Activated CD8-positive, alpha-beta memory T cell treated with anti-CD3 and anti-CD28 coated beads for 1 hour (primary cell): Measurements from ENCODE around the gene SLC44A1.

Experiments used
- DNase-seq, 2 donors: peaks; one replicate each; pipeline ENCODE4 v3.0.0-alpha.2; 2020; ENCODE audit warnings: low read depth in 1 of 2; ENCODE audit errors: extremely low read depth in 1 of 2

SLC44A1 gene

DNA sequence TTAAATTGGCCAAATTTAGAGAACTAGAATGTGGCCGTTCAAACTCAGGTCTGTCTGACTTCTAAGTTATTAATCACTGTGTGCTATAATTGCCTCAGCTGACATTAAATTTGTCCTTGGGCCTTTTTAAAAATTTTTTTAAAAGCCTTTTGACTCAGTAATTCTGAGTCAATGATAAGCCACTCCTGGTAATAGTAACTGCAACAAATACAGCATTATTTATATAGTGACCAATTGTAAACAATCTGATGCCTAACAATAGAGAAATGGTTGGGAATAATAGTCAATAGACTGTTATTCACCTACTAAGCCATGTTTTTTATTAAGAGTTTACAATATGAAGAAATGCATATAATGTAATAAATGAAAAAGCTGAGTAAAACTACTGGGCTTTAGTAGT lies 132.4 kb downstream of the SLC44A1 start:
- no peak for DNase-seq

DNA sequence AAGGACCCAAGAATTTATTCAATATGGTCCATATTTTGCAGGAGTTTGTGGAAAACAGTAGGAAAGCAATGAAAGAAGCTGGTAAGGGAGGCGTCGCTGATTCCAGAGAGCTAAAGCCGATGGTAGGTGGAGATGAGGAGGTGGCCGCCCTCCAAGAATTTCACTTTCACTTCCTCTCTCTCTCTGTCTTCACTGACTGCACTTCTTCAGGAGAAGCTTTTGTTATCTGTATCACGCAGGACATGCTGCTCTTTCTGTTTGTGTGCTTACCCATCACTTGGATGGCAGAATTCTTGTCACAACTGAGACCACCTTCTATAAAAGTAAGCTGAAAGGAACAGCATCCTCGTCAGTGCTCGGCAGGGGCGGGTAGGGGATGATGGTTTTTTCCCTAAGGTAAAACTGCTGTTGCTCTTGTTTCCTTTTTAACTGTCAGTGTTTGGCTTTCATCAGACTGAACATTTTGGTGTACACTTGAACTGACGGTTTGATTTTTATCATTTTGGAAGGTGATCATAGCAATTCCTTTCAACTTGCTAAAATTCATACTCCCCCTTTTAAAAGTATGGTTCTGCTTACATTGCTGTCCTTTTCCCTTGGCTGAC lies 141.0 kb downstream of the SLC44A1 start:
- DNase-seq: no peak

DNA sequence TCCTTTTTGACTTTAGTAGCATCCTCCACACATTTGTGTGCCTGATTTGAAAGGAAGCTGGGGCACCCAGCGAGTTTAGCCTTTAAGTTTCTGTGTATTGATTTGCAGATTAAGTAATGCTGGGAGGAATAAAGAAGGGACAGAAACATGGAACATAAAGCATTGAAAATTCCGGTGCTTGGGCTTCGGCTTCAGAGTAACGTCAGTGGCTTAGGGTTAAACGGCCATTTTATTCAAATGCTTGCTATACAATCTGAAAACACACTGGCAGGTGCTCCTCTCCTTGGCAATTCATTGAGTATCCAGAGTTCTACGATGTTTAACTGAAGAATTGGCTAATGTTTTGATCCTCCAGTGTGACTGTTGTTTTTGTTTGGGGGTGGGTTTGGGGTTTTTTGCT lies 145.3 kb downstream of the SLC44A1 start:
- DNase-seq: no peak

DNA sequence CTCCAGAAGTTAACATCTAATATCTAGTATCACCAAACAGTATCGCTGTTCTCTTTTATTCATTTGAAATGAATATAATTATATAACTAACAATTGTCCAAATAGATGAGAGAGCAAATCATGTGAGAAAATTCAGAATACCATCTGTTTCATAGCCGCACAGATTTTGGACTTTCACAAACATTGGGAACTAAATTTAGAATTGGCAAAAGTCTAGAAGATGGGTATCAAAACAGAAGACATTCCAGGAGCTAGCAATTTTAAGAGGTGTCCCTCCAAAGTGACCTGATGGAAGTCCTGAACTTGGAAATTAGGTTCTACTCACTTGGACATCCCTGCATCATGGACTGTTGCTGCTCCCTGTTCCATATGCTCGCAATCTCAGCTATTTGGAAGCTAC lies 146.4 kb downstream of the SLC44A1 start:
- DNase-seq: no peak

DNA sequence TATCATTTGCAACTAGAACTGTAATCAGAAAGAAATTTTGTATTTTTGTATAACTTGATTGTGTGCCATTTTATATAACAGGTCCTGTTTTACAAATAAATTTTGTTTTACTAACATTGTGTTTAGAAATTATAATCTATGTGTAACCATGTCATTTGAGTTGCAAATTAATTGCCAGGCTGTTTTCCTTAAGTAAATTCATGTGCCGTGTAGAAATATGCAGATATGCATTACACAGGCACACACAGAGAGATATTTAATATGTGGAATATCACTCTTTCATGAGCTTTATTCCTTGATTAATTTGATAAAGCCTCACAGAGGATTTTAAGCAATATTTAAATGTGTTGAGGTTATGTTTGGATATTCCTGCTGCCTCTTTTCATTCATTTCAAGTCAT lies 146.8 kb downstream of the SLC44A1 start:
- no peak for DNase-seq

DNA sequence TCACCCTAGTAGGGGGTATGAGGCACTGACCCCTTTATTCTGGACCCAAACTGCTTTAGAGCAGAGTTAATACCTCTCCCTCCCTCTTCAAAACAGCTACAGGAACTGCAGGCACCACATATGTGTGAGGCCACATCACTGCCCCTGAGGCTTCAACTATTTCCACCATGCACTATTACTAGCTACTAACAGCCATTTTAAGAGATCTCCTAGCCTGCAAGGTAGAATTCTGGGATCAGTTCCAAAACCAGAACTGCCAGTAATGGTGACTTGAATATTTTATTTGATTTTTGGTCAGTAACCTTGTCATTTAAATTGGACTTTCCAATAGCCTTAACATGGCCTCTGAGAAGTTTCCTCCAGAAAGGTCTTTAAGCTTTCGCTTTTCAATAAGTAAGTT lies 148.1 kb downstream of the SLC44A1 start:
- DNase-seq: no peak

DNA sequence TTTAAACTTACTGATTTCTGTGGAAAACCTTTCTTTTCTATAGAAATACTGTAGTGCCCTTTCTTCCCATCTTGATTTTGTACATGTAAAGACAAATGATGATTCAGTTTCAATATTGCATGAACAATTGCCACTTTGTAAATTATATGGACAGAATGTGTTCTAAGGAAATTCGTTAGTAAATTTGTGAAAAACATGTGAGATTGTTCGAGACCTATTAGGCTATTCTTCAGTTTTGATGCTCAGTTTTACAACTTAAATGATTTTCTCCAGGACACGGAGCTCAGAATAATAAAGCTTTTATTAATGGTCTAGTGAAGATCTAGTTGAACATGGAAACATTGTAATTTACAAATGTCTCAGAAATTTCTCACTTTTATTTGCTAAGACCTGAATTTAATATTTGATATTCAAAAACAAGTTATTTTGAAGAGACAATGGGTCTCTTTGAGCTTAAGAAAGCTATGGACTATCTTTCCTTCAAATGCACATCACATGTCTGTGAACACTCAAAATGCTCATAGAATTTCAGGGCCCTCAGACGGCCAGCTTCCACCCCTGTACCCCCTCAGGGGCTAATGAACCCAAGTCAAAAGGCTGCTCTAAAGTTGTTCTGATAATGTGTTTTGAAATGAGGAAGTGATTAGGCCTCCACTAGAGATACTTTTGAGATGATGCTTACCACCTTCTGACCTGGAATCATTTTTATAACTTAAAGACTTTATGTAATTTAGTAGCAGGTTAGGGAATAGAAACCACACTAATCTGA lies 149.3 kb downstream of the SLC44A1 start:
- no peak for DNase-seq

DNA sequence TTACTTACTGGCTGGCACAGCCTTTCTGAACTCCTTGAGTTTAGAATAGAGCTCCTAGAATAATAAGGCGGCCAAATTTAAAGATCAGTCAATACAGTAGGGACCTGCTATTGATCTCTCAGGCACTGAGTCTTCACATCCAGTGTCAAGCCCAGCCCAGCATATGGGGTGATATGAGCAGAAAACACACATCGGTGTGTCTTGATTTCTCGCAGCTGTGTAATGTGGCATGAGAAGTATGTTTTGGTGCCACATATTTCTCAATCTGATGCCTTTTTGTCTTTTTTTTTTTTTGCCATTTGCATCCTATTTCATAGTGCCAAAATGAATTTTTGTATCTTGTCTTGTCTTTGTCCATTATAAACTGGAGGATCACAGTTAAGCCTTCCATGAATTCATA lies 152.0 kb downstream of the SLC44A1 start:
- DNase-seq: no peak

DNA sequence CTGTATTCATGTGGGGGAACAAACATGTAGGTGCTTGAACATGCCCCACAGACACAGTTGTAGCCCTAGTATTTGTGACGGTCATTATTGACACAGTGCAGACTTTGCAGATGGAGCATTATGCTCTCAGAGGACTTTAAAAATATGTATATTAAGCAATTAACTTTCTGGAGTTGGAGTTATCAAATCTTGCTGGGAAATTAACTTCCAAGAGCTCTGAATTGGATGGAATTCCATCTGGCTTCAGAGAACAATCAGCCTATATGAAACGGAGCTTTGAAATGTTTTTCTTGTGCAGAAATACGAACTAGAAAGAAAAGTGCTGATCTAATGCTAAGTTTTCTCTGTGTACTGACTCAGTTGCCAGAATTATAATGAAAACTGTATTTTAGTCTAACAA lies 152.4 kb downstream of the SLC44A1 start:
- no peak for DNase-seq

DNA sequence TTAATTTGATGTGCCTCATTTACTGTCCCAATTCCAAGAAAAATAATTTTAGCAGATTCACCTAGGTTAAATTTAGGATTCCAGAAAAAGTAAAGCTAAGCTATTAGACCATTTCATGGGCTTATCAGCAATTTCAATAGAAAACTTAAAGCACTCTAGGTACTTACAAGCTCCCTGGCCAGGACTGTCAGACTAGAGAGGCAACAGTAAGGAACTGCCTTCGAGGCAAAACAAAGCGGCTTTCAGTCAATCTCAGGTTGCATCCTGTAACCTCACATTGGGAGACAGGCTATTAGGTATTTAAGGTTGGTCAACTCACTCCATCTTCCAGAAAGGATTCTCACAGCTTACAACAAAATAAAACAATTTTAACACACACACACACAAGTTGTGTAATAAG lies 154.7 kb downstream of the SLC44A1 start:
- no peak for DNase-seq

DNA sequence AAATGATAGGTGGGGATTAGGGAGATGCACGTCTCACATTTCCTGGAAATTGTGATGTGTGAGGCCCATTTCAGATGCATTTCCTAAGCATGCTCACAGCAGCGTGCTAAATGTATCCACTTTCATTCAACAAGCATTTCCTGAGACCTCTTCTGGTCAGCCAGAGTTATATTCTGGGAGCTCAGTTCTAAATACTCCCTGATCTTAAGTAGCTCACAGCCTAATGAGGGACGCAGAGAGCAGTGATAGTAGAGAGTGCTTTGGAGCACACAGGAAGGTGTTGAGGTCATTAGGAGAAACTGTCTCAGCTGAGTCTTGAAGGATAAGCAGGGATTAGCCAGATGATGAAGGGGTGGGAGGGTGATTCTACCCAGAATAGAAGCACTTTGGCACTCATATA lies 157.2 kb downstream of the SLC44A1 start:
- DNase-seq: no peak

DNA sequence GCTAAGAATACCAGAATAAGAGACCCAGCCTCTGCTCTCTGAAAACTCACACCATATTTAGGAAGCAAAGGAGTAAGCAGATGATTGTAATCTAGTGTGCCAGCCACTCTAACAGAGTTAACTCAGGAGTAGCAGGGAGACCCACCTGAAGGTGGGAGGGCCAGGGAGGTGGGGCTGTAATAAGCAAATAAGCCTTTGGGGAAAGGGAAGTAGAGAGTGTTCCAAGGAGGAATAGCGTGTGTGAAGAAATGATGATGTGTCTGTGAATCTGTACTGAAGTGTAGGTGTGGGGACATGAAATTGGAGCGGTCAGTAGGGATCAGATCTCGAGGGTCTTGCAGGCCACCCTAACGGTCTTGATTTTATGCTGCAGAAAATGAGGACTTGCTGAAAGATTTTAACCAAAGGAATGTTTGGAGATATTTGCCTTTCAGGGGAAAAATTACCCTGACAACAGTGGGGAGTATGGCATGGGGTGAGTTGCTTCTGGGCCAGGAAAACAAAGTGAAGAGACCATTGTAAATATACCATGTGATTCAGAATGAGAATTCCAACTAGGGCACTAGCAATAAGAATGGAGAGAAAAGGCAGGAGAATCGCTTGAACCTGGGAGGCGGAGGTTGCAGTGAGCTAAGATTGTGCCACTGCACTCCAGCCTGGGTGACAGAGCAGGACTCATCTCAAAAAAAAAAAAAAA lies 159.2 kb downstream of the SLC44A1 start:
- DNase-seq: no peak

DNA sequence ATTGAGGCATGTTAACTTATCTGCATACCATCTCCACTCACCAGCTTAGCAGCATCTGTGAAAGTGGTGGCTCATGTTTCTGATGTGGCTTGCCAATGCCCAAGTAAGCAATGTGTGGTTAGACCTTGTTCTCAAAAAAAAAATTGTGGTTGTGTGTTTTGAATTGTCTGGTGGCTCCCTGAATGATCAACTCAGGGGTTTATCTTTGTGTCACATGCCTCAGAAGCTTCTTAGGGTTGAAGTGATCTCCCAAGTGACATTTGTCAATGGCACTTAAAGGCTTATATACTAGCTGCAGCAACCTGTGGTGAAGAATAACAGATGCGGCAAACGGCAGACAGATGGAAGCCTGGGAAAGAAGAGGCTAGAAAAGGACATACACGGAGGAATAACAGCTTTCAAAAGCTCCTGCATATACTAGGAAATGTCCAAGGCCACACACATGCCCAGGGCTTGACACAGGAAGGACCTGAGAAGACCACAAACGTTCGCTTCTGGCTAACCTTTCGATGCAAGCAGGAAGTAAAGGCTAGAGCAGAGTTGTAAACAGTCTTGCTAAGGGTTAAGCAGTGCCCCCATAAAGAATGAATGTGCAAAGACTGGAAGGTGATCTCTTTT lies 161.2 kb downstream of the SLC44A1 start:
- DNase-seq: peak; percentile 16 to 25

DNA sequence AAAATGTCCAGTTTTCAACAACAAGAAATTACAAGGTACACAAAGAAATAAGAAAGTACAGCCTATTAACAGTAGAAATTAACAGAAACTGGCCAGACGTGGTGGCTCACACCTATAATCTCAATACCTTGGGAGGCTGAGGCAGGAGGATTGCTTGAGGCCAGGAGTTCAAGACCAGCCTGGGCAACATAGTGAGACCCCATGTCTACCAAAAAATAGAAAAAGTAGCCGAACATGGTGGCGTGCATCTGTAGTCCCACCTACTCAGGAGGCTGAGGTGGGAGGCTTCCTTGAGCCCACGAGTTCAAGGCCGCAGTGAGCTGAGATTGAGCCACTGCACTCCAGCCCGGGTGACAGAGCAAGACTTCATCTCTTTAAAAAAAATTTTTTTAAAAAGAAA lies 161.9 kb downstream of the SLC44A1 start:
- DNase-seq: no peak

DNA sequence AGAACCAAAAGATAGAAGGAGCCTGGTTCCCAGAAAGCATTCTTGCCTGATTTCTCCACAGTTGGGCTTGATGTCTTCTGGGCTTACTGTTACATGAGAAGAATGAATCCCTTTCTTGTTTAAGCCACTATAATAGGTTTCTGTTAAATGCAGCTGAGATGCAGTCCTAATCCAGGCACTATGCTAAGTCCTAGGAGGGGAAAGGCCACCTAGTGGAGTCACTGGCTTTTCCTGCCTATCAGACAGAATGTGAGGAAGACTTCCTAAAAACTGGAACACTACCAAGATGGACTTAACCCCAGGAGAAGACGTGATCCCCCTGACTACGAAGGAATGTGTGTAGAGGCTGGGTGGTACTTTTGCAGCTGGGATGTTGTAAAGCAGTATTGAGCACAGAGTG lies 169.1 kb downstream of the SLC44A1 start:
- DNase-seq: no peak

DNA sequence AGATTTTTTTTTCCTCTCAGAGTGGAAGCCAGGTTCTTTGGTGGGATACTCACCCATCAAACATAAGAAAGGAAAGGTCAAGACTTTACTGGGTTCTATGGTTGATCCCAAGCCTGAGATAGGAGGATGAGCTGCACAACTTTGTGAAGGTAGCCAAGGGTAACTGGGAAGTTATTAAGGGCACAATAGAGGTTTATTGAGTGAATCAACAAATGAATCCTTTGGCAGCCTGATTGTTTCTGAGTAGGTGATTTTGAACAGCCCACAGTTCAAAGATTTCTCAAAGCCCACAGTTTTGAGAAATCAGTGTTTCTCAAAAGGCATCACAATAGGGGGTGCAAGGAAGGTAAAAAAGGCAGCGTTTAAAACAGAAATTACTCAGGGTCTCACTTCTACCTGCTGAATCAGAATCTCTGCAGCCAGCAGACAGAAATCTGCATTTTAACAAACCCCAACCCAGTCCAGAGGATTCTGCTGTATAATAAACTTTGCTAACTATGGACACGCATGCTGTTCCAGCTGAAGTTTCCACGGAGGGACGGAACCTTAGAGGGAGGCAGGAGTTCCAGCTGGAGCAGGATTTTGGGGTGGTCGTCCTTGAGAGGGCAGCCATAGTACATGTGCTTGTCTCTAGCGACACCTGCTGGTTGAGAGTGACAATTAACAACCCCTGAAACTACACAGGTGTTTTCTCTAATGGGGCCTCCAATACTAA lies 170.7 kb downstream of the SLC44A1 start:
- DNase-seq: peak; percentile 22 to 38

DNA sequence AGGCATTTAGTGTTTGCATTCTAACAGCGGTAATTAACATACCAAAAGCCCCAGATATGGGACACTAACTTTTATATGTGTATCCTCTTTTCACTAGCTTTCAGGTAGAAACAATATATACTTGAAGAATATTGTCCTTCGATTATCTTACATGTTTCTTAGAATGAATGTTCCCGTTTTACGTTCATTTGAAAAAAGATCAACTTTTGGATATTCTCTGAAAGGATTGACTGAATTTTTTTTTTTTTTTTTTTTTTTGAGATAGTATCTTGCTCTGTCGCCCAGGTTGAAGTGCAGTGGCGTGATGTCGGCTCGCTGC lies 171.2 kb downstream of the SLC44A1 start:
- no peak for DNase-seq

DNA sequence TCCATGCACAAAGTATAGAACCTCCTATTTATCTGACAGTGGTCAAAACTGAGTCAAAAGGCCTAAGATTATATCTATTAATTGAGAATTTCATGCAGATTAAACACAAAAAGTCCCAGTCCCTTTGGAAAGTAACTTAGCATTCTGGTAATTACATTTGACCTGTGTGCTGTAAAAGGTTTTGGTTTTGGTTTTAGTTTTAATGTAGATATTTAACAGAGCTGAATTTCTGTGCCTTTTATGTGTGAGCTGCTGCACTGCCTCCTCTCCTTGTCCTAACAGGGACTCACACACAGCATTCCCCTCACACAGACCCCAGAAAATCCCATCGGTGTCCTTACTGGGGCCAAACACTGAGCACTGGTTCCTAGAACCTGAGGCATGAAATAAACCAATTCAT lies 172.4 kb downstream of the SLC44A1 start:
- no peak for DNase-seq

DNA sequence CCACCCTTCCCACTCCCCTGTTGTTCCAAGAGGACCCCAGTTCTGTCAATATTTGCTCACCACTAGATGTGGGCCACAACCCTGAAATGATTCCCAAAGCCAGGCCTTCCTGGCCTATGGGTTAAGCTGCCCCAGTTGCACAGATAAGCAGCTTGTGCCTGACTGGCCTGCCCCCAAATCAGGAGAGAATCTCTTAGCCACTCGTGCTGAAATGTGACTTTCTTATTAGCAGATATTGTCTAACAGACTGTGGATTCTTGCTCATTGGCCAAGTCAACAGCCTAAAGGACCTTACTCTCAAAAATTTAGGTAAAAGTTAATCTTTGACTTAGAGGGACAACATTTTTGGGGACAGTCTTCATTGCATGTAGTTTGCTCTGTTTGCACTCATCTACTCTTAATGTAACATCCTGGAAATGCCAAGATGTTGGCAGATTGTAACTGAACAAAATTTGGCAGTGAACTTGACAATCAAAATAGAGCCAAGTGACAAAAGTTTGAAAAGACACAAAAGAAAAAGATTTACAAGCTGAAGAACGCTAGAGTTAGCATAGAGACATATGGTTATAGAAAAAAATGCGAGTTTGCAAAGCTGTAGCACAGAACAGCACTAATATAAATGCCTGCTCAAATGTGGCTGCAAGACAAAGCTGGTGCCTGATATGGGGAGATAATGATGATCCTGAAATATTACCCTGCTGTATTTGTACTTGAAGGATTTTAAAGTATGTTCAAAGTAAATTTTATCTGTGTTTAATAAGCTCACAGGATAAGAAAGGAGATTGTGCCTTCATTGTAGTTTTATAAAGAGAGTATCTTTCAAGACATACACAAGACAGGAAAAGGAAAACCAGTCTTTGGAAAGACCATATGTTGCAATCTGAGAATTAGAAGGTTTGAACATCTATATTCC lies 174.4 kb downstream of the SLC44A1 start:
- DNase-seq: no peak
